GM18519 (cell line): ENCODE results near the gene BYSL.

Experiments
- ATAC-seq: cut with Tn5 transposase; IDR thresholded peaks from one replicate; pipeline ENCODE4 v1.9.1; 2021; ENCODE audit warnings: mild to moderate bottlenecking, moderate library complexity; ENCODE audit not compliant: unreplicated experiment, low FRiP score

The BYSL gene

GRCh38 chr6:41974281-41974825 is 53.1 kb downstream of the BYSL start:
- no peak for ATAC-seq

- no peak for ATAC-seq
Observed at GRCh38 chr6:41975276-41975675, 54.0 kb downstream of the BYSL start.

GRCh38 chr6:41976794-41977484 is 55.6 kb downstream of the BYSL start:
- no peak for ATAC-seq
